ENCODE results near the gene SERPINB13.
"Not testable (repeated sequence)": the region's sequence is repeated elsewhere in the genome, so short reads cannot be mapped to it uniquely, and the experiment has no call there.

SERPINB13 gene

DNA sequence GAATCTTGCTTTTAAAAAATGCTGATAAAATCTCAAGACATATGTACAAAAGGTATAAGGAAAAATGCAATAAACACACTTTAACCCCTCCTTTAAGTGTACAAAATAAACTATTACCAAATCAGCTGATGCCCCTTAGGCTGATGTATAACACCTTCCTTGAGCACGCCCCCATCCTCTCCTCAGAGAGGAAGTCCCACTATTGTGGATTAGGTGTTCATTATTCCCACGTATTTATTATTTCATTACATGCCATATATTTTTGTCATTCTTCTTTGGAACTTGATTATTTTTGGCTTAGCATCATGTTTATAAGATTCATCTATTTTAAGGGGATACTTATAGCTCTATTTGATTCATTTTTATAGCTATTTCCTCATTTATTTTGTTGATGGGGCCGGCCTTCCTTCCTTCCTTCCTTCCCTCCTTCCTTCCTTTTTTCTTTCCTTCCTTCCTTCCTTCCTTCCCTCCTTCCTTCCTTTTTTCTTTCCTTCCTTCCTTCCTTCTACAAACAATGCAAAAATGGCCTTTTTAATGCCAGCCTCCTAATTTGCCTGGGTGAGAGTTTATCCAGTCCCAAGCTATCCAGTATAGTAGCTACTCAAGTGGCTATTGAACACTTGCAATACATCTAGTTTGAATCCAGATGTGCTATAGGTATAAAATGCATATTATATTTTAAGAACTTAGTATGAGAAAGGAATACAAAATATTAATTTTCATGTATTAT, 4.0 kb downstream of the SERPINB13 start:
- DNase-seq = no peak

DNA sequence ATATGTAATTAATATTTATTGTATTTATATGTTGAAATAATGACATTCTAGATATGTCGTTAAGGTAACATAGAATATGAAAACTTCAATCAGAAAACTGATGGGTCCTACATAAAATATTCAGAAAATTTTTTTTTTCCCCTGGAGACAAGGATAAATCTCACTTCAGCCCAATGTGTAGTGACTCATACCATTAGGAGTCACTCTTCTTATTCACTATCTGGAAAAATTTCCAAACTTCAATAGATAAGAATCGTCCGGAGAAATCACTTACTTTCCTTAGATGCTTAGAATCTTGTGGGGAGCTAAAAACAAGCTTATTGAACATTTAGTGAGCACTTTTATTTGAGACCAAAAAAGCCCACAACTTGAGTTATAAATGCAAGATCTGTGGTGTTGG, 4.6 kb downstream of the SERPINB13 start:
- DNase-seq = no peak

DNA sequence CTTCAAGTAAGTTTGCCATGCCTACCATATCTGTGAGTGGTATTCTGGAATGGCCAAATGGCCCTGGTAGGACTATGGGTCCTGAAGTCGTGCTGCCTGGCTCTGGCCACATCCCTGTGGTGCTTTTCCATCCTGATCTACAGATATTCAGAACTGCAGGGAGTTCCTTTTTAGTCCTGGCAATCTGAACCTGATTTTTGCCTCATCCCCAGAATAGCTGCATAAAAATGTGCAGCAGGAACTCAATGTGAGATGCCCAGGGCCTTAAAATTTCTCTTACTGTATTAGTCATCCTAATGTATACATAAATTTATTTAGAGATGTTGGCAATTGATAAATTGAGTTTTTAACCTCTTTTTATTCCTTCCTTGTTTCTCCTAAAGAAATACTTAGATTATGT, 5.3 kb downstream of the SERPINB13 start:
- no peak for DNase-seq

DNA sequence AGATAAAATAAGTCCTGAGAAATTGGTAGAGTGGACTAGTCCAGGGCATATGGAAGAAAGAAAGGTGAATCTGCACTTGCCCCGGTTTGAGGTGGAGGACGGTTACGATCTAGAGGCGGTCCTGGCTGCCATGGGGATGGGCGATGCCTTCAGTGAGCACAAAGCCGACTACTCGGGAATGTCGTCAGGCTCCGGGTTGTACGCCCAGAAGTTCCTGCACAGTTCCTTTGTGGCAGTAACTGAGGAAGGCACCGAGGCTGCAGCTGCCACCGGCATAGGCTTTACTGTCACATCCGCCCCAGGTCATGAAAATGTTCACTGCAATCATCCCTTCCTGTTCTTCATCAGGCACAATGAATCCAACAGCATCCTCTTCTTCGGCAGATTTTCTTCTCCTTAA, 9.8 kb downstream of the SERPINB13 start:
- DNase-seq = no peak

DNA sequence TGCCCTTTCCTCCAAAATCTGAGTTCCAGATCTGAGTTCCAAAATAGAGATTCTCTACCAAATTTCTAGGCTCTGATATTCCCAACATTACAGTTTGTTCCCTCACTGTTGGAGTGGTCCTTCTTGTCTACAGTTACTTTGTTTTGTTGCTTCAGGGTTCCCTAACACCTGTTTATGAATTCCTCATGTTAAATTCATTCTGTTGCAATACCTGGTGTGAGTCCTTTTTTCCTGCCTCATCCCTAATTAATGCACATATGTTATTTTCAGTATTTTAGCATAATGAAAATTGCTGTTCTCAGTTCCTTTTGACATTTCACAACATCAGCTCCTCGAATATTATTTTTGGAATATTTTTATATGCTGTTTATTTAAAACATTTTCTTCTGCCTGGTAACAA, 16.2 kb downstream of the SERPINB13 start:
- no peak for DNase-seq

DNA sequence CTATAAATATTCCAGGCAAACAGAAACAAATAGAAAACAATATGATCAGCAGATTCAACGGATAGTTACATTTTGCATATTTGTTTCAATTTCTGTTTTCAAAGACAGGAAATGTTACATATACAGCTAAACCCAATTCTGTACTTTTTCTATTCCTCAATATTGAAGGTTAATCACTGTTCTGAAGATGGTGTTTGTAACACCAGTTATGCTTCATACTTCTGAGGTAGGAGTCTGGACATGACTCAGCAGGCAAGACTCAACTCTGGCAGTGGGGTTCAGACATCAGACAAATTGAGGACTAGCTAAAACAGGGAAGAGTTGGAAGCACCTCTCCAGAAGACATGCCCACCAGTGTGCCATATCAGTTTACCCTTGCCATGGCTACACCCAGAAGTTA, 16.6 kb downstream of the SERPINB13 start:
- no peak for DNase-seq

DNA sequence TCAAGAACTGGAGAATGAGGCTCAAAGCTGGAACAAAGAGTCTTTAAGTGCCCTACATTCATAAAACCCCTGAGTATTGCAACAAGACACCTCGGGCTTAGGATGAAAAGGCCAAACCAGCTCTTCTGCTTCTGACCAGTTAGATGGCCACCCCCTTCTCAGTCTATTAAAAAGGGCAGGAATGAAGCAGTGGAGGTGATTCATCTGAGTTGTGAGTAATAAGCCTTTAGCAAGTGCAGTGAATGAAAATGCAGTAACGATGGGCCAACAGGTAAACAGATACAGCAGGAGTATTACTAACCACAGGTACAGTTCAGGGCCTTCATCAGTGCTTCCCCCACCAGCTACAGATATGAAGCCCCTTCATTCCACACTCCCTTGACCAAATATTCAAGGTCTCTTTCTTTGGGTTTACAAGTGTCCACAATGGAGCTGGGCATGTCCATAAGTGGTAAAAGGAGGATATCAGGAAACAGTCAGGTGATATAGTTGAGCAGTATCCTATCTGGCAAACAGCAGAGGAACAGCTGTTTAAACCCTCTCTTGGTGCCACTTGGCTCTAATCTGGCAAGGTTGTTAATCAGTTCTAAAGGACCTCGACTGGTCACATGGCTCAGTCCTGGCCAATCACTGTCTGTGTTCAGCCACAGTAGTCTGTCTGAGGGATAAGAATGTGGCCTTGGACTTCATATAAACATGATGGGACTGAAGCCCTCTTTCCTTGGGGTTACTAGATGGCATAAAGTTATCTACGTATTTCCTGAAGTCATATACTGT, 17.8 kb downstream of the SERPINB13 start:
- peak; percentile 6 for DNase-seq

DNA sequence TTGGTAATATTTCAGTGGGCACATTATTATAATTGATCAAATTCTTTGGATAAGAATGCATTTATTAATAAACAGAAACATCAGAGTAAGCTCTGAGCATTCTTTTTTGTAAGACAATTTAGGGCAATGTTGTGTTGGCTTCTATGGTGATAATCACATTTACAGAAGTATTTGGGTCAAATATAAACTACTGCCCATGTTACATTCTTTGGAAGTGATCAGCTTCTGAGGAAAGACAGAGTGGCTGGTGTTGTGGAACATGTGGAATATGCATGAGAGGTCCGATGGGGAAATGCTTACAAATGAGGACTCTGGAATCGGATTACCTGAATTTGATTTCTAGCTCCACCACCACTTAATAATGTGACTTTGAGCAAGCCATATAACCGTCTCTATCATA, 19.4 kb downstream of the SERPINB13 start:
- no peak for DNase-seq

DNA sequence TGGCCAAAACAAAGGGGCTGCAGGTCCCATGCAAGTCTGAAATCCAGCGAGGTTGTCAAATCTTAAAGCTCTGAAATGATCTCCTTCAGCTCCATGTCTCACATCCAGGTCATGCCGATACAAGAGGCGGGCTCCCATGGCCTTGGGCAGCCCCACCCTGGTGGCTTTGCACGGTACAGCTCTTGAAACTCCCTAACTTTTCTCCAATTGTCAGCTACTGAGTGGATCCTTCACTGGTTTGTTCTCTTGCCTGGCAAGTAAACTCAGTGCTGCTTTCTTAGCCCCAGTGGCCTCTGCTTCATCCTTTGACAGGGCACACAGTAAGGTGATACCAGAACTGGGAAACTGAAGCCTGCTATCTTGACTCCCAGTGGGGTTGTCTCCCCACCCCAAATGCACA, 26.3 kb downstream of the SERPINB13 start:
- no peak for DNase-seq

DNA sequence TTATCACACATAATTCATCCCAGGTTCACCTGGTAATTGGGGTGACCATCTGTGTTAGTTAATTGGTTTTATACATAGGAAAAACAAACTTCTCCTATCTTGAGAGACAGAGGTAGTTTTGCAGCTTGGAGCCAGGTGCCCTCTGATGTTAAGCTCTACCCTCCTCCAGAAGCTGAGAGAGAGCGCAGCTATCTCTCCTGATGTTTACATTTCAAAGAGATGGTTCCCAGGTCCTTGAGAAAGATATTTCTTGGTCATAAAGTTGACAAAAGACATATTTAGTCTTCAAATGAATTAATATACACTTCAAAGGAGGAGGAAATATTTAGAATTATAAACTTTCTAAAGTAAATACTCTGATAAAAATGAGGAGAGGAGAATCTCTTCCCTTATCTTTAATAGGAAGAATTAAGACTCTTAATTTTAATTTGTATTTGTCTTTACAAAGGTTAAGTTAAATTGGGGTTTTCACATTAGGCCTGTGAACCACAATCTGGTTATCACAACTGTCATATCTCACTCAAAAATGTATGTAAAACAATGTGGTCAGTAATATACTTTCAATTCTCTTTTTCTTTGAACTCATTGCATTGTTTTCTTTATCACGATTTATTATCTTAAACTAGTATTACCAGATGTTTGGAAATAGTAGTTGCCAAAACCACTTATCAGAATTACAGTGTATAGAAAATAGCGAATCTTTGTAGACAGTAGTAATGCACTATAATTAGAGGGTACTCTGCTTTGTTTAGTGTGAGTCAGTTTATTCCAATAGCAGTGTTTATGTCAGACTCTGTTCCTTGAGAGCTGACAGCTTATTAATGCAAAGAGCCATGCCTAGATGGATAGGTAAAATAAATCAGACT, 30.1 kb downstream of the SERPINB13 start:
- peak; percentile 82 for DNase-seq

DNA sequence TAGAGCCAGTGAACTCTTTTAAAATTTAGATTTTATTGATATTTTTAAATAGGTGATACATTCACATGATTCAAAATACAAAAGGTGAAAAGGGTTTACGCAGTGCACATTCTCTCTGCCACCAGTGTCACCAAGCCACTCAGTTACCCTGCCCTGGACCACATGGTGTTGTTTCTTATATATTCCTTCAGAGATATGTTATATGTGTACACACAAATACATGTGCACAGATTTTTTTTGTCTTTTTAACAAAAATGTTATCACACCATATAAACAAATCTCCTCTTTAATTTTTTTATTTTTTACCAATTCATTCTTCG, 30.7 kb downstream of the SERPINB13 start:
- no peak for DNase-seq

DNA sequence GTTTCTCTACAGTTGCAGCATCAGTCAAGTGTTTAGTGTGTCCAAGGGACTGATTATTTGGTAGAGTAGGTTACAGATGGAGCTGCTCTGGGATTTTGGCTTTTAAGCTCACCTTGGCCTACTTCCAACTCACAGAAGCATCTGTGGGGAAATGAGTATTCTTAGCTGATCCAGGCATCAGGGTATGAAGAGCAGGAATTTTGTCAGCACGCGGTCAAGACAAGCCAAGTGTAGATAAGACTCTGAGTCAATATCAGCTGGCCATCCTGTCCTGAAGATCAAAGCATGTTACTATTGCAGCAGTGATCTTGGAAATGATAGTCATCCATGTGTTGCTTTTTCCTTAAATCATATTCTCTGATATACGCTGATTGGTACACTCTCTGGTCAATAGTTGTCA, 32.5 kb downstream of the SERPINB13 start:
- DNase-seq = no peak

DNA sequence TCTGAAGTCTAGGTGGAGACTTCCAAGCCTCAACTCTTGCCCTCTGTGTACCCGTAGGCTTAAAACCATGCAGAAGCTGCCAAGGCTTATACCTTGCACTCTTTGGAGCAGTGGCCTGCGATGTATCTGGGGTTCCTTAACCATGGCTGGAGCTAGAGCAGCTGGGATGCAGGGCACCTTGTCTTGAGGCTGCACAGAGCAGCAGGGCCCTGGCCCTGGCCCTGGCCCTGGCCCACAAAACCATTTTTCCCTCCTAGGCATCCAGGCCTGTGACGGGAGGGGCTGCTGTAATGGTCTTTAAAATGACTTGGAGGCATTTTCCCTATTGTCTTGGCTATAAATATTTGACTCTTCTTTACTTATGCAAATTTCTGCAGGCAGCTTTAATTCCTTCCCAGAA, 37.7 kb downstream of the SERPINB13 start:
- DNase-seq = no peak

DNA sequence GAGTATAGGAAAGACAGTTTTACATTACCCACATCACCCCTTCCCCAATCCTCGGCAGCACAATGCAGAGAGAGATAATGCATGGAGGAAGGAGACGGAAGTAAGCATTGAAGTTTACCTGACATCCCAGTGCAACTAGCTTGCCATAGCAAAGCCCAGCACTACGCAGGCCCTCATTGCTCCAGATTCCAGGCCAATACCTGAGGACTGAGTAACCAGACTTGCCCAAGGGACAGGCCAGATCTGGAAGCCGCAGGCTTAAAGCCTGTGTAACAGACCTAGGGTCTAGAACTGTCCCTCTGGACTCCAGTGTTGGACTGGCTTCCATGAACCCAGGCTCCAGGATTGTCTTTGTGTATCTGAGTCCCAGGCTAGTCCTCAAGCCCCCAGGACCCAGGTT, 39.3 kb downstream of the SERPINB13 start:
- DNase-seq = no peak

DNA sequence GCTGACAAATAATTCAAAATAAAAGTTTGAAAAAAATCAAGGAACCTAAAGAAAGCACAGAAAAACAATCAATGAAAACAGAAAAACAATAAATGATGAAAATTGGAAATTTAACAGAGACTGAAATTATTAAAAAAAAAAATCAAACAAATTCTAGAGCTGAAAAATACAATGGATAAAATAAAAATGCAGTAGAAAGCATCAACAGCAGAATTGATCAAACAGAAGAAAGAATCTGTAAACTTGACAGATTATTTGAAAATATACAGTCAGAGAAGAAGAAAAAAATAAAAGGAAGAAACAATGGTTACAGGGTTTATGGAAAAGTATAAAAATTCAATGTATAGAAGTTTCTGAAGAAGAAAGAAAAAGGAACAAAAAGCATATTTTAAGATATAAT, 40.7 kb downstream of the SERPINB13 start:
- DNase-seq = no peak

DNA sequence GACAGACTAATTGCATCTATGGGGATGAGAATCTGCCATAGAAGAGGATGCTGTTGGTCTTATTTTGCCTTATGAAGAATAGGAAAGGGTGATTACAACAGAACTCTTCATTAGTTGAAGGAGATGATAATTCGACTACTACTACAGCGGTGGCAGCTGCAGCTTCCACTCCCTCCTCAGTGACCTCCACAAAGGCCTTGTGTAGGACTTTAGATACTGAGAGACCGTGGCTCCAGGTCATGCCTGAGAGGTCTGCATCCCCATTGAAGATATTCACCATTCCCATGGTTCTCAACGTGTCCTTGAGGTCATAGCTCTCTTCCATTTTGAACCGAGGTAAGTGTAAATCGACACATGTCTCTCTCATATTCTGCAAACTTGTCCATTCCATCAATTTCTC, 50.6 kb downstream of the SERPINB13 start:
- DNase-seq = no peak

DNA sequence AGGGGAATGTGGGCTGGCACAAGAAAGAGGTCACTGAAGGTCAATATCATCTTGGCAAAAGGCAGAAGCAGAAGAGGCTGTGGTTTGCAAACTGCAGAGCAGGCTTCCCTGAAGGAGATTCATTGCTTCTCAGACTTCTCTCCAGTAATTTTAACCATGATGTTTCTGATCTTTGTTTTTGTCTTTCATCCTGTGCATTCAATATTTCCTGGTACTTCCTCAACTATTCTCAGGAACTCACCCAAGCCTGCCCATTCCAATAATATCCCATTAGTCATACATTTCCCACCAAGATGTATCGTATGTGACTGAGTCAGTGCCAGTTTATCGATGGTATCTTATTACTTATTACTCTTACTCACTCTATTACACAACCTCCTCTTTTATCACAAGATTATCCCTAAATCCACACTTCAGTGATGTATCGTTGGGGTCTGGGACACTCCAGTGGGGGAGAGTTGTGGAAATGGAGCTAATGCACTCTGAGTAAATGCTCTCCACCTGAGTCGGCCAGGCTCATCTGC, 54.1 kb downstream of the SERPINB13 start:
- not testable (repeated sequence) for DNase-seq

DNA sequence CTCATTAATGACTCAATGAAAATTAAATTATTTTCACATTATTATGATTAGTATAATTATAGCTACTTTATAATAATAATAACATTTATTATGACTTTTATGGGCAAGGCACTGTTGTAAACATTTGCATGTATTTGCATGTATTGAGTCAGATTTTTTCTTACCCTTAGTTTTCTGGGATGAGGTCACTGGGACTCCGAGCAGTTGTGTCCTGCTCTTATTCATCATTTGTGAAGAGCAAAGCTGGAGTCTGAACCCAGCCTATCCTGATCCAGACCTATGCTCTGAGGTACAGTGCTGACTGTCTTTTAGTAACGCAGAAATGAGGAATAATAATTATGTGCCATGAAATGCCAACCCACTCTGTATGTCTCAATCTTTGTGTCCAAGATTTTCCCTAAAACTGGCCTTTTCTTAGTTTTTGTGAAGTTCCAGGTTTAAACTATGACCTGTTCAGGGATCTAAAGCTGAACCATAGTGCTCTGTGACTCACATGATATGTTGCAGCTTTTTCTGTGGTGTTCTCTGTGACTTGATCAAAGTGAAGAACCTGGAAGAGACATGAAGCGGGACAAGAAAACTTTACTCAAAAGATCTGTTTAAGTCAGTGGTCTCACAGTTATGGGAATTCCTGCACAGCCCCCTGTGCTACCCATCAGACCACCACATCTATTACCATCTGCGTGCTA, 55.7 kb downstream of the SERPINB13 start:
- not testable (repeated sequence) for DNase-seq

DNA sequence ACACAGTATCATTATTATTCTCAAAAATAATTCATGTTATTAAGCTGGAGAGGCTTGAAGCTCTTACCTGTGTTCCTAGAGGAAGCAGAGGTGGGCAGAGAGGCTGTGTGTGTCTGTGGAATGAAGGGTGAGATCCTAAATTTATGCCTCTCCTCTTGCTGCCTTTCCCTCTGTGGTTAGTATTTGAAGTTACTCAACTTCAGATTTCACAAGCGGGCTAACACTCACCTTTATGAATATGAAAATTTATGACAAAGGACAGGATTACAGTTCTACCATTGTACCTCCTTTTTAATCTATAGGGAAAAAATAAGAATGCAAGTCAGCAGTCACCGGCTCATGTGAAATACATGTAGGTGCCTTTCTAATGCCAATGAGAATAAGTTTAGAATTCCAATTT, 57.0 kb downstream of the SERPINB13 start, which contains the start of gene SERPINB4:
Gene SERPINB4, minus strand, starts transcription at position 115 of the 400 bp plus-strand sequence. CDS start 679 bp downstream, outside the sequence.
- DNase-seq = not testable (repeated sequence)

DNA sequence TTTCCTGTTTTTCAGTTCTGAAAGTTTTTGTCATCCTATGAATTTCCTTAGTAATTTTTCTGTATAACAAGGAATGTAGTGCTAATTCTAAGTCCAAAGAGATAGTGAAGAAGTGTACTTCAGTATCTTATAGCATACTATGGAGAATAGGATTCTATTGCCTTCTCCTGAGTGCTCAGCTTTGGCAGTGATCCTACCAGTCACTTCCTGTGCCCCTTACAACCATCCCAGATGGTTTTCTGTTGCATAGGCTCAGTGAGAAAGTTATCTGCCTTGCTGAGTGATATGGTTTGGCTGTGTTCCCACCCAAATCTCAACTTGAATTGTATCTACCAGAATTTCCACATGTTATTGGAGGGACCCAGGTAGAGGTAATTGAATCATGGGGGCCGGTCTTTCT, 57.6 kb downstream of the SERPINB13 start:
- DNase-seq = not testable (repeated sequence)

DNA sequence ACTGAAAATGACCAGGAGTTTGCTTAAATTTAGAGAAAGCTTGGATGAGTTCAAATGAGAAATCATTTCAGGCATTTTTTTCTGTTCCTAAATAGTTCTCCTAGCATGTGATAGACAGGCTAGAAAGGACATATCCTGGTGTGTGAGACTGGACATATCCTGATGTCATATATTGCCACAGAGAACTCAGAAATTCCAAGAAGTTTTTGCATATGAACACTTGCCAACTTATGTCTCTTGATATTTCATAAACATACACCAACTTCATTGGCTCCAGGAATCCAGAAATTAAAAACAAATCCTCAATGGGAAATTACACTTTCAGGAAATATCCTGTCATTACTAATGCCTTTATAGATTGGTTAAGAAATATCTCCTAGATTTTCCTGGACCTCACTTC, 59.8 kb downstream of the SERPINB13 start:
- DNase-seq = no peak

DNA sequence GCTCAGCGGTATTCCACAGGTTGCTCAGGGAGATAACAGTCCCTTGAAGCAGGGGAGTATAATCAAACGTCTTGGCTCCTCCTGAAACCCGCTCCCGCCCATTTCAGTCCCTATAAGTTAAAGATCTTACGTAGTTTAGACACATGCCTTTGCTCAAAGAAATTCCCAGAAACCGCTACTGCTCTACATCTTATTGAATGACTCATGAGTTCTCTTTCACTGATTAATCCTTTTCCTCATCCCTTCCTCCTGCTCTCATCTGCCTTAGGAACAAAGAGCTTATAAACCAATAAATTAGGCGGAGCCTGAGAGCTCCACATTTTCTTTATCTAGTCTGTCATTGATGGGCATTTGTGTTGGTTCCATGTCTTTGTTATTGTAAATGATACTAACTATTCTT, 61.1 kb downstream of the SERPINB13 start:
- DNase-seq = no peak
